ENCODE results near the gene NCKAP5.

The NCKAP5 gene

DNA sequence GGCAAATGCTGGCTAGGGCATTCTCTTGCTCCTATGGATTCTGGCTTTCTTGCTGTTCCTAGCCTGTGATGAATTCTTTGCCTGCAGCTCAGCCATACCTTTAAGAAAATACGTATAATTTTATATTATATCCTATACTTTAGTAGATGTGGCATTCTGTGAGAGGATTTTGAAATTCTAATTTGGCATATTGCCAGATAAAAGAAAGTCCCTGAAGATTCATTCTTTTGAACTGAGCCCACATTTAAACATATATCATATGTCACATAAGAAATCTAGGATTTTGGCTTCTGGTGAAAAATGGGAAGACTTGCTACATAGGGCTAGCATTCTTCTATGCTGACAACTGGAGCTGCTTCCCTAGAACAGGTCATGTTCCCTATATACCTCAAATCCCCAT, 806.8 kb downstream of the NCKAP5 start:
- no peak for DNase-seq

DNA sequence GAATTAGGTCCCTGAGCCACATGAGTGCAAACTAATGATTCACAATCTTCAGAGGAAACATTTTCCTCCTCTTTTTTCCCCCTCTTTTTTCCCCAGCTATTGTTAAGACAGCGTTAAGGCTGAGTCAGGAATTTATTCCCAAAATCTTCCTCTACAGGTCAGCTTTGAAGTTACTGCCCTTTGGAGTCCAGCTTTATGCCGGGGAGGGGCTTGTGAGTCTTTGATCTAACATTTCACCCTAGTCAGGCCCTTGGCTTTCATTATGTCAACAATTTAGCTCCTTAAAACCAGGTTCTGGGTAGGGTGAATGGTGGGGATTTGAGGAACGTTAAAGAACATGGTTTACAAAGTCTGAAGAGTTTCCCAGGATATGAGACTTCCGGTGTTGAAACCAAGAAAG, 807.3 kb downstream of the NCKAP5 start:
- no peak for DNase-seq

DNA sequence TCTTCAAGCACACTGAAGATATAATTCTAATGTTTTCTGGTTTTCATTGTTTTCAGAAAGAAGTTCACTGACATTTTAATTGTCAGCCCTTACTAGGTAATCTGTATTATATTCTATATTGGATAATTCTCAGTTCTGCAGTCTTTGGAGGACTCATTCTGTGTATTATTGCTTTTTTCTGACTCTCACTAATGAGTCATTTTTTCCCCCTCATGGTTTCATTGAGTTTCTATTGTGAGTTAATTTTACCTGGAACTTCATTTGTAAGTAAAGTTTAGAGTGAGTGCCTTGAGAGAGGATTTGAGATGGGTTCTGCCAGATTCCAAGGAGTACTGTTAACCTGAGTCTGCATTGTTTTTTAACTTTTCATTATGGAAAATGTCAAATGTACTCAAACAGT, 807.9 kb downstream of the NCKAP5 start:
- no peak for DNase-seq

DNA sequence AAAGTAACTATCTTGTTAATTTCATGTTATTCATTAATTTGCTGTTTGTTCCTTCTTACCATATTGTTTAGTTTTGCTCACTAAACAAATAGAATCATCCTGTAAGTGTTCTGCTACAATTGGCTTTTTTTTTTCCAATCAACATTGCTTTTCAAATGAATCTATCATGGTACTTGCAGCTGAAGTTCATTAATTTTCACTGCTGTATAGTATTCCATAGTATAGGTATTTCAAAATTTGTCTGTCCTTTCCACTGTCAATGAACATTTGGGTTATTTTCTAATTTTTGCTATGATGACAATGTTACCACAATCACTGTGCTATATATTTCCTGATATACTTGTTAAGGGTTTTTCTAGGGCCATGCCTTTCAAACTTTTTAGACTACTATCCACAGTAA, 809.3 kb downstream of the NCKAP5 start:
- no peak for DNase-seq

DNA sequence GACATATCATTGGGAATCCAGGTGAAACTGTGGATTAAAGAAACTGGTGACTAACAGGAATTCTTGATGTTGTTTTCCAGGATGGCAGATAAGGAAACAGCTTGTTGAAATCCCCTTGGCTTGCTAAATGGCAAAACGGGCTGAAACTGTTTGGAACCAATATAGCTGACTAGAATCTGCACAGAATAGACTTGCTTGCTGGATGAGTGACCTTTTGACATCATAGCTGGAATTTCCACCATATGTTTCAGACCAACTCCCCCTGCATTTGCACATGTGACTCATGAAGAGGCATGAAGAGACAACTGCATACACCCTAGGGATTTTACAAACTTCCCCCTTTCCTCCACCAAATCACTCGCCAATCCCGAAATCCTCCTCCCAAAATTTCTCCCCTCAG, 810.6 kb downstream of the NCKAP5 start:
- DNase-seq = no peak

DNA sequence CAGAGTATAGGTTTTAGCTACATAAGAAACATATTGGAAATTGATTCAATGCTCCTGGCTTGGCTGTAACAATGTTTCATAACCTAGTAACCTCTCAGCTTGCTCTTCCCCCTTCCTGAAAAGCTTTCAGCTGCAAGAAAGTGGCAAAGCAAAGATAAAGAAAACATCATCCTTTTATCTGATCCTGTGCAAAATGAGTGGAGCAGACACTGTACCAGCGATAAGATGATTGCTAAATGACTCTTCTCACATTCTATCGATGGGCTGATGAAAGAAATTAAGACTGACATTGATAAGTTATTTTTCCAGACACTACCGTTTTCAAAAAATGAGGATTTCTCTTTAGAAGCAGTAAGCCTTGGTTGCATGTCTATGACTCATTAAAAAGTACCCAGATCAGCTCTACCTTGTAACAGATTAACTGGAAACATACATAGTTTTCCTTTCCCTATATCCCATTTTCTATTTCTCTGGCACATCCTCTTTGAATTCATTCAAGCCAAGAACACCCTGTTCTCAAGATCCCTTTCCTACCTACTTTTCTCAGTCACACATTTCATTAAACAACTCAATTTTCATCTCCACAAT, 811.2 kb downstream of the NCKAP5 start:
- DNase-seq = no peak

DNA sequence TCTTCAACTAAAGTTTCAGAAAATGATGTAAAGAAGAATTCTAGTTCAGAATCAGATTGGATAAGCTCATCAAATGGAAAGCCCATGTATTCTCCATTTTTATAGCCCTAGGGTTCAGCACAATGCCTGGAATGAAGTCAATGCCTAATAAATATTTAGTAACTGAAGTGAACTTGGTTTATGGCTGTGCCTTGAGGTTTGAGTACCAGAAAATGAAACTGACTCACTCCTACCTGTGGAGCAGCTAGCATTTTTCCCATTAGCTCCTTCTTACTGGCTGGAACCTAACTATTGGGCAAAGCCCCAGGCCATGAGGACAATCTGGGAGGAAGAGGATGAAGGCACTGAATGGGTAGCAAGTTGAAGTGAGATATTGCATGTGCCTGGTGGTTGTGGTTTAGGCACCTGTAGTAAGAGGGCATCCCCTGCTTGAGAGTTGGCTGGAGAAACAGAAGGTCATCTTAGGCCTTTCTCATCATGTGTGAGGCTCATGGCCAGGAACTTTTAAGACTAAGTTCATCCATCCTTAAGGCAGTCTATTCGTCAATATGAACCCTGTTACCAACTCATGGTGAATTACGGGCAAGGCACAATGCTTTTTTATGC, 813.3 kb downstream of the NCKAP5 start:
- no peak for DNase-seq

DNA sequence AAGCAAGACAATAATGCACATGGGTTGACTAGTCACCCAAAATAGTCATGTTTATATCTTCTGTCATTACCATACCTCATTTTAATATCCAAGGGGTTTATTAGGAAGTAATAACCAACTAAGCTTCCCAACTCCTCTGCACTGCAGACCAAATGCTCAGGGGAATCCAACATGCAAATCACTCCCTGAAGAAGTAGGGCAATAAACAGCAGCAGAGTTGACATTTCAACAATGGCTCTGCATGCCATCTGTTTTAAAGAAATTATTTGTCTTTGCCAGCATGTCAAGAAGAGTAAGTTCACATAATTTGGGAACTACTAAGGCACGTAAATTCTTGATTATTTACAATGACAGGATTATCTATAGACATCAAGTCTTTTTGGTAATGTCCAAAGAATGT, 813.9 kb downstream of the NCKAP5 start:
- DNase-seq = no peak

DNA sequence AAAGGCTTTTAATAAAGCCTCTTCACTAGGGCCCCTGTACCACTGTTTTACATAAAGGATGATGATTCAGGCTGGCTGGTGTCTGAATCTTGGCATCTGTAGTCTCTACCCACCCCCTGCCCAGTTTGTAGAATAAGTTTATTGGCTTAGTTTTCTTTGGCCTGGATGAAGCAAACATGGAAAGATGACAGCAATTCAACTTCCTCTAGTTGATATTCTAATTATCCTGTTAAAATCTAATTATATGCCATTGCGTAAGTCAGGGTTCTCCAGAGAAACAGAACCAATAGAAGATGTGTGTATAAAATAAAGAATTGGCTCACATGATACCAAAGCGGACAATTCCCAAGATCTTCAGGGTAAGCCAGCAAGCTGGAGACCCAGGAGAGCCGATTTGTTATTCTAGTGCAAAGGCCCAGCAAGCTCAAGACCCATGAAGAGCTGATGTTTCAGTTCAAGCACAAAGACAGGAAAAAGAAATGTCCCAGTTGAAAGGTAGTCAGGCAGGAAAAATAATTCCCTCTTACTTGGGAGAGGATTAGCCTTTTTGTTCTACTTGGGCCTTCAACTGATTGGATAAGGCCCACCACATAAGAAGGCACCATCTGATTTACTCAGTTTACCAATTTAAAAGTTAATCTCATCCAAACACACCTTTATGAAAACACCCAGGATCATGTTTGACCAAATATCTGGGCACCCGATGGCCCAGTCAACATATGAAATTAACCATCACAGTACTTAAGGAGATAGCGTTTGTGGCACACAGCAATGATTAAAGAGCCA, 815.6 kb downstream of the NCKAP5 start:
- no peak for DNase-seq

DNA sequence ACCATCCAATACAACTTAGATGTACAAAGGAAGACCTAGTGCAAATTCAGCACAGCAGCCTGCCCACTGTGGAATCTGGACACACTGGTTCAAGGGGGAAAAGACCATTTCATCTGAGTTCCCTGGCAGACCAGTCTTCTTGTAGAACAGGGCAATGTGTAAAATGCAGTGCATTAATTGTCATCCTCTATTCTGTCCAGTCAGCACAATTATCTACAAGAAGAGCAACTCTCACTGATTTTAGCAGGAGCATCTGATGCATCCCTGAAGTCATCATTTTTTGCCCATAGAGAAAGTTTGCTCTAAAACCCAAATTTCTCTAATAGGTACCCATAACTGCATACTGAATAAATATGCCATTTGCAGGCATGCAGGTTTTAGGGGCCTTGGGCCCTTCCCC, 816.4 kb downstream of the NCKAP5 start:
- no peak for DNase-seq

DNA sequence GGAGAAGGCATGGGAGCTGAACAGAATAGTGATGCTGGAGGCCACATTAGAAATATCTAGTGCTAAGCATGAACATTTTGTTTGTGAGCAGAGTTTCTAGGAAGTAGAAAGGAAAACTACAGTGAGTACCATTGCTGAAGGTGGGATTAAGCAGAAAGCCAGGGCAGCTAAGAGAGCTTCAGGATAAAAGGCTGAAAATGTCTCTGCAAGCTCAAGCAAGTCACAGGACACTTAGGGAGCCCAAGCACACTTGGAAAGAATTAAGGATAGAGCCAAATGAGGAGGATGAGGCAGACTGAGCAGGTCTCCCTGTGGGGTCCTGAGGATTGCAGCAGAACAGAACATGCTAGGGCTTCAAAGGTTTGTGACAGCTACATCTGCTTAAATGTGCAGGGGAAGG, 817.7 kb downstream of the NCKAP5 start:
- no peak for DNase-seq

DNA sequence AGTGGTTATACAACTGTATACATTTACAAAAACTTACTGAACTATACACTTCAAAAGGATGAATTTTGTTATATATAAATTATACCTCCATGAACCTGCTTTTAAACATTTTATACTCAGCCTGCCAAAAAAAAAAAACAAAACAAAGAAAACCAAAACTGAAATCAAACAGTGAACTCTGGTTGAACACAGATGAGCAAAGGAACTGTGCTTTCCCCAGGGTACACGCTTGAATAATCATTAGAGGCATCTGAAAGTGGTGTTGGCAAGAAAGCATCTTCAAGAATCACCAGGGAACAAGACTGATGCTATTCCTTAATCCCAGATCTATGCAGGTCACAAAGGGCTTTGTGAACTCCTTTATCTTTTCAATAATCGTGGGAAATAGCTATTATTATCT, 821.2 kb downstream of the NCKAP5 start:
- no peak for DNase-seq

DNA sequence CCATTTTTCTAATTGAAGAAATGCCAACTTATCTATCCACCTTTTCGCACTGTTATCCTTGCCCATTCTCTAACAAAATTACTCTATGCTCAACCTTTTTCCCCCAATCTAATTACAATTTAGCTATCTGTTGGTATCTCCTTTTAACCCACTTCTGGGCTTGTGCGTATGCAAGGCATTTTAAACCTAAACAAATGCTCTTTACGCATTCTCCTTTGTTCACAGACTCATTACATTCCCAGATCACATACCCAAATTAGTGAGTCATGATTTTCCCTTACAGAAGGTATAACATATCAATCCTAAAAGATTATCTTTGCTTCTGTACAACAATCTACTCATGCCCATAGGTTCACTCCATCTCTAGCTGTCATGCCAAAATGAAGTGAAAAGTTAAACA, 826.5 kb downstream of the NCKAP5 start:
- DNase-seq = no peak

DNA sequence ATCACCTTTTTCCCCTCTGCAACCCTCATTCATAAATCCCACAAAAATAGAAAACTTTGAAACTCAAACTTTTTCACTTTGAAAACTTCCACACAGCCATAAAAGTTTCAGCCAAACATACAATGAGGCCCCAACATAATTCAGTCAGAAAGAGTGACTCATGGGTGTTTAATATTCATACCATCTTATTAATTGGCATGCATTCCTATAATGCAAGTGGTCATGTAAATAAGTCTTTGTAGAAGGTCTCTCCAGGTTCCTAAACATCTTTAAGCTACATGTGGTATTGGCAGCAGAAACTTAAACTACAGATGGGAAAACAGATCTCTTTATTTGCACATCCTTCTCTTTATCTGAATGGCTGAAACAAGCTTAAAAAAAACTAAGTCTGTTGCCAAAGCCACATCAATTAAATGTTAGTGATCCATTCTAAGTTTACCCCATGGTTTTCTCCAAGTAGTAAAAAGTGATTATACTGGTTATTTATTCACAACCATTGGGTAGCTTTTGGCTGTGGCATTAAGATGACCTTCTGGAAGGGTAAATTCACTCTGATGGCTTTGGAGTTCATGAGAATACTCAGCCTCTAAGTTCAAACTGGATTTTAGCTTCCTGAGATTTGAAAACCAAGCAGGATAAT, 828.1 kb downstream of the NCKAP5 start:
- no peak for DNase-seq

DNA sequence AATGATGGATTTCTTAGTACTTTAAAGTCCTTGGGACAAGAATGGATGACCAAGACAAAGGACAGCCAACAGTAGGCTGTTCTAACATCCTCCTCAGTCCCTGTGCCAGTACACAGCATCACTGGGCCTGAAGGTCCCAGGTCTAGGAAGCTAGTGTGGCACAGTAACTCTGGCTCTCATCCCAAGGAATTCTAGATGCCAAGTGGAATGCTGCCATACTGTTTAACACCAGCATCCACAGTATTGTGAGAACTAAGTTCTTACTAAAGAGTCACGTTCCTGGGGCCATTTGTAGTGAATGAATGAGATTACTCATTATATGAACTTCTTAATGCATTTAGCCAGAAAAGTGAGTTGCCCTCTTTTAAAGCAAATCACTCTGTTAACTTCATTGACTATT, 830.0 kb downstream of the NCKAP5 start:
- no peak for DNase-seq

DNA sequence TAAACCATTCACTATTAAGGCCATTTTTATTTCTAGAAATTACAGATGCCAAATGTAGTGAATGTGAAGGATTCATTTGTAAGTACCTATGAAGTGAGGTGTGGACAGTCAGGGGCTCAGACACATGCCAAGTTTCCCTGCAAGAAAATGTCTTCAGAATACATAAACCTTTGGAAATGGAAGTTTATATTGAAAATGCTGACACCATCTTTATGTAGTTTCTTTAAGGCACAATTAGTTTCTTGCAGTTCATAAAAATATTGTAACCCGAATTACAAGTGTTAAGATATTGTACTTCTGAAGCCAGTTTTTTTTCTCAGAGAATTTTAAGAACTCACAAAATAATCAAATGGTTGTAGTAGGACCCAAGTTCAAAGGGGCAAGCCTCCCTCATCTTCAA, 832.2 kb downstream of the NCKAP5 start:
- no peak for DNase-seq

DNA sequence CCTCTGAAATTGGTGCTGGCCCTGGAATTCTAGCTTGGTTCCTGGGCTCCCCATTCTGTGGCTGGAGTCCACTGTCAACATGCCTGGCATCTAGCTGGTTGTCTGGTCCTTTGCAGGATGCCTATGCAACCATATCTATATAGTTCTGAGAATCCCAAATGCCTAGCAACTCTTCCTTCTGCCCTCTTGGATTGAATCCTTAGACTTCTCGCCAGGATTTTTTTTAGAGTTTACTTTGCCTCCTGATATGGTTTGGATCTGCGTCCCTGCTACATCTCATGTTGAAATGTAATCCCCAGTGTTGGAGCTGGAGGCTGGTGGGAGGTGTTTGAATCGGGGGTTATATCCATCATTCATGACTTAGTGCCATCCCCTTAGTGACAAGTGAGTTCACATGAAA, 833.3 kb downstream of the NCKAP5 start:
- DNase-seq = no peak

DNA sequence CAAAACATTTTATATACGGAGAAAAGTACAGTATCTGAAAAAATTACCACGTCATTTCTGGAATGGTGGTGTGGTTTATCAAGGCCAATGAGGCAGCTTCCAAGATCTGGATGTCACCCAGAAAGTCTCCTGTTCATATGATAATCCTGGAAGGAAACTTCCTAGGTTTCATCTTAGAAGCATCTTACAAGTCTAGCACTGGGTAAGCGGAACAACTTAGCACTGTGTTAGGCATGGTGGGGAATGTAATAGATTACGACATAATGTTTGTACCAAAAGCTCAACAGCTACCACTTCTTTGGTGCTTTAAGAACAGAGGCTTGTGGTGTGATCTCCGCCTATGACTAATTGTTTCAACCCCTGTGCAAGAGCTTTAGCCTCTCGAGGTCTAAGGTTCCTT, 835.2 kb downstream of the NCKAP5 start:
- no peak for DNase-seq

DNA sequence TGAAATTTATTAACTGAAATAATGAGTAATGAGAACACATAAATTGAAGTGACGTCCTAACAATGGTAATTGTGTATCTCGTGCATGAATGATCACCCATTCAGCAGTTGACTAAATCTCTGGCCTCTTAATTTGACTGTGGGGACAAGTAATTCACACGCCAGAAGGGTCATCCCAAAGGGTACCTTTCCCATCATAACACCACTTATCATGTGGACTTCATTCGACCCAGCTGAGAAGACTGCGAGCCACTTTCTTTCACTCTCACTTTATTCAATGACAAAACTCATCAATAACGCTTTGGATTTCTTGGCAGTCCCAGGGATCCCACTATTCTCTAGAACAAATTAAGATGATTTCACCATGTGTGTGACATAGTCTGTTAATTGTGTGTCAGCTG, 835.6 kb downstream of the NCKAP5 start:
- no peak for DNase-seq

DNA sequence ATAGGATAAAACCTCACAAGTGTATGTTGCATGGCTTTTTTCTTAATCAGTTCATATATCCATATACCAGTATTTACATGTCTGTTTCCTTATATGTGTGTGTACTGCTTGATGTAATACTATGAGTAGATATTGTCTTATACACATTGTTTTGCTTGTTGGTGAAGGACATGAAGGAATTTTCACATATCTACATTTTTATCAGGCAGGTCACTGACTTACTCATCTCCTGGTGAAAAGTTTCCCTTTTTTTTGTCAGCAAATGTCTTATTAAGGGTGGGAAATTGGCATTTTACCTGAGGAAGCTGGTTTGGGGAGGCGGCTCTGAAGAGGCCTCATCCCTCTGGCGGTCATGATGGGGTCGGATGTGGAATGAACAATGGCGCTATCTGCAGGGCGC, 836.8 kb downstream of the NCKAP5 start:
- no peak for DNase-seq

DNA sequence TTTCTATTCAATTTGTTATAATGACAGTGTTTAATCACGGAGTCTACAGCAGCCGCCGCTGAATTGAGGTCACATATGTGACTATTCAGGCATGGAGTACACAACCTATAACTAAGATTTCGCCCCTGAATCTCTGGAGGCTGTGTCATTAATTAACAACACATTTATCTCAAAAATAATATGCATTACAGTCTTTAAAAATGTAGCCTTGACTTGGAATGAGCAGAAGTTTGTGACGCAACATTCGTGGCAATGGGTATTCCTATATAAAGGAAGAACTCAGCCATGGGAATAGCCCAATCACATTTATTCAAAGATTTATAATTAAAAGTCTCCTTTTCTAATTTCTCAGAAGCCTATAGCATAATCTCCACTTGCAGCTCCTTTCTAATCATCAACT, 837.7 kb downstream of the NCKAP5 start:
- no peak for DNase-seq

DNA sequence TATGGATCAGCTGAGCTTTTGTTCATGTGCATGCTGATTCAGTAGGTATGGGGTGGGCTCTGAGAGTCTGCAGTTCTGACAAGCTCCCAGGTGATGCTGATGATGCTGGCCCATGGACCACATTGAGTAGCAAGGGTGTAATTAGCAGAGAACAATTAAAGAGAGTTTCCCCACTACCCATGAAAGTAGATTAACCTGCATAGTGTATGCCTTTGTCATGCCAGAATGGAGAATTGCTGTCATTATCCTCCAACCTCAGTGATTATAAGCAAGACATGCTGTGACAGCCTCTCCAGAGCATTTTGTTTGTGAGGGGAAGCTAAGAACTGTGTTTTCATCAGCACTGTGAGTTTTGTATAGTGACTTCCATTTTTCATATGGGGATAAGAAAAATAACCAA, 838.7 kb downstream of the NCKAP5 start:
- no peak for DNase-seq

DNA sequence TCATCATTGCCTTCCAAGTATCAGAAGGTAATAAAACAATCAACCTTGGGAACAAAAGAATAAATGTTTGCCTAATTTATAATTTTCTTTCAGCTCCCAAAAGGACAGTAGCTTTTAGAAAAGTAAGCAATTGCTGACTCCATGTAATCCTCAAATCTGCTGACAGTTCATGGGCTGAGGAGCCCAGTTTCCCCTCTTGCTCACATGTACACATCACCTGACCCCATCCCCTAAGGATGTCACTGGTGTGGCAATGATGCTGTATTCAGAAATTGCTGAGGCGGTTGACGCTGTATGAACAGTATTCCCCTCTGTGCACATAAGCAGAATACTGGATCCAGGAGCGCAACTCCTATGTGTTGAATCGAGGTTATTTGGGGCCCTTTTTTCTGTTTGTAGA, 842.1 kb downstream of the NCKAP5 start:
- no peak for DNase-seq

DNA sequence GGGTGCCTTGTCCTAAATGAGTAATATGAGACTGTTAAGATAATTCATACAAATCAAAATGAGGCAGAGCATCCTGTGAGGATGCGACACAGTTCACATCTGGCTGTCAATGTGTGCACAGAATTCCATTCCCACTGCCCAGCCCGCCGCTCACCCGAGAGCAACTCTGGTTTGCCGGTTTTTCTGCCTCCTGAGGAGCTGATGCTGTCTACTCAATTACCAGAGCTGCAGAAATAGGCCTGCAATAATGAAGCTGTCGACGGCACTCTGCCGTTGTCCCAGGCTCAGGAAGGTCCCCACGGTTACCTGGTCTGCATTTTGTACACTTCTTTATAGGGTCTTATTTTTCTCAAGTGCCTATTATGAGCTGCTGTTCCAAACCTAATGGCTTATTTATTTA, 842.5 kb downstream of the NCKAP5 start:
- no peak for DNase-seq
